IPS-NIHi7 (cell line): Measurements from ENCODE around the gene GASK1A.
A peak's percentile ranks its signal among the peaks of the same experiment; 100 is the strongest.
"Not testable (repeated sequence)": the region's sequence is repeated elsewhere in the genome, so short reads cannot be mapped to it uniquely, and the experiment has no call there.

Experiments used
- DNase-seq: peaks from one replicate; pipeline ENCODE4 v3.0.0; 2012; ENCODE audit warnings: mixed read lengths; ENCODE audit errors: extremely low spot score

GASK1A gene

GRCh38 chr3:43062040-43062563, 83.0 kb downstream of the GASK1A start:
- DNase-seq, result no peak

- DNase-seq, result peak; percentile 58
Observed at GRCh38 chr3:43062564-43063040, 83.5 kb downstream of the GASK1A start.

DNA sequence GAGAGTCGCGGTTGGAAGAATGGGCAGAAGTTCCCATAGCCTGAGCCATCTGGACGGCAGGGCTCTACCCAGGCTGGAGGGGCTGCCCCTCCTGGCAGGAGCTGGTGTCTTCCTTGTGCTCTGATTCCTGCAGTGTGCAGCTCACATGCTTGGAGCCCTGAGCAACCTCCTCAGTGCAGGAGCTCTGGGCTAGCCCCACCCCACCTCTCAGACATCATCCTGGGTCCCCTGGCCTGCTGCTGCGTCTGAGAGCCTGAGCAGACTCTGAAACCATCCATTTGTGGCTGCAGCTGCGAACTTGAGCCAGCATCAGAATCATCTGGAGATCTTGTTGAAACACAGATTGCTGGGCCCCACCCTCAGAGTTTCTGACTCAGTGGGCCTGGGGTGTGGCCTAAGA, 84.0 kb downstream of the GASK1A start:
- no peak for DNase-seq

DNA sequence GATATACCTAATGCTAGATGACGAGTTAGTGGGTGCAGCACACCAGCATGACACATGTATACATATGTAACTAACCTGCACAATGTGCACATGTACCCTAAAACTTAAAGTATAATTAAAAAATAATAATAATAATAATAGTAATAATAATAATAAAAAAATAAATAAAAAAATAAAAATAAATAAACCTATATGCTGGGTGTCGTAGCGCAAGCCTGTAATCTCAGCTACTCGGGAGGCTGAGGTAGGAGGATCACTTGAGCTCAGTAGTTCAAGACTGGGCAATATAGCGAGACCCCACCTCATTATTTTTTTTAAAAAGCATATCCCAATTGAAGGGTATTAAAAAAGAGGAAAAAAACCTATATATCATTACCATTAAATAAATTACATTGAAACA, 91.6 kb downstream of the GASK1A start:
- DNase-seq, result not testable (repeated sequence)

- DNase-seq, result peak; percentile 80
Observed at GRCh38 chr3:43071313-43071893, 92.3 kb downstream of the GASK1A start.

DNA sequence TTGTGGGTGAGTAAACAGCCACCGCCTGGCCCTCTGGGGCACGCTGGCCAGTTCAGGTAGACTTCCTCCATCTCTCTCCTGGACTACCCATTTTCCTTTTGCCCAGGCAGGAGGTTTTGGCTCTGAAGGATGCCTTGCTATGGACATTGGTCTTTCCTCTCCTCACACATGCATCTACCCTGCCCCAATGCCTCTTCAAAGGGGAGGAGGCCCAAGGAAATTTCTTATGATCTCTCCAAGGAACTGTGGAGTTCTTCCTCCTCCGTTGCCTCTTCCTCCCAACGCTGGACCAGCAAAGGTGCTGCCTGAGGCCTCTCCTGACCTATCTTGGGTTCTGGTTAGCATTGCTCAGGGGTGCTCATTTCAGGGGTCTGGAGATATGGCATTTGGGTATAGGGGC, 93.2 kb downstream of the GASK1A start:
- no peak for DNase-seq

- no peak for DNase-seq
Observed at GRCh38 chr3:43073116-43073835, 94.2 kb downstream of the GASK1A start.

GRCh38 chr3:43073836-43074220, 94.7 kb downstream of the GASK1A start:
- no peak for DNase-seq

DNA sequence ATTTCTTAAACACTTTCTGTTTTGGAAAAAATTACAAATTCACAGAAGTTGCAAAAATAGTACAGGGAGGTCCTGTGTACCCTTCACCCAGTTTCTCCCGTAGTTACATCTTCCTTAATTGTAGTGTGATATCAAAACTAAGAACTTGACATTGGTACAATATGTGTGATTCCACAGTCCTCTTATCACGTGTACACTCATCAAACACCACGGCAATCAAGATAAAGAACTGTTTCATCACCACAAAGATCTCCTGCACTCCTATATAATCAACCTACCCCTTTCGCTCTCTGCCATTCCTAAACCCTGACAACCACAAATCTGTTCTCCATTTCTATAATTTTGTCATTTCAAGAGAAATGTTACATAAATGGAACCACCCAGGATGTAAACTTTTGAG, 95.4 kb downstream of the GASK1A start:
- no peak for DNase-seq

DNA sequence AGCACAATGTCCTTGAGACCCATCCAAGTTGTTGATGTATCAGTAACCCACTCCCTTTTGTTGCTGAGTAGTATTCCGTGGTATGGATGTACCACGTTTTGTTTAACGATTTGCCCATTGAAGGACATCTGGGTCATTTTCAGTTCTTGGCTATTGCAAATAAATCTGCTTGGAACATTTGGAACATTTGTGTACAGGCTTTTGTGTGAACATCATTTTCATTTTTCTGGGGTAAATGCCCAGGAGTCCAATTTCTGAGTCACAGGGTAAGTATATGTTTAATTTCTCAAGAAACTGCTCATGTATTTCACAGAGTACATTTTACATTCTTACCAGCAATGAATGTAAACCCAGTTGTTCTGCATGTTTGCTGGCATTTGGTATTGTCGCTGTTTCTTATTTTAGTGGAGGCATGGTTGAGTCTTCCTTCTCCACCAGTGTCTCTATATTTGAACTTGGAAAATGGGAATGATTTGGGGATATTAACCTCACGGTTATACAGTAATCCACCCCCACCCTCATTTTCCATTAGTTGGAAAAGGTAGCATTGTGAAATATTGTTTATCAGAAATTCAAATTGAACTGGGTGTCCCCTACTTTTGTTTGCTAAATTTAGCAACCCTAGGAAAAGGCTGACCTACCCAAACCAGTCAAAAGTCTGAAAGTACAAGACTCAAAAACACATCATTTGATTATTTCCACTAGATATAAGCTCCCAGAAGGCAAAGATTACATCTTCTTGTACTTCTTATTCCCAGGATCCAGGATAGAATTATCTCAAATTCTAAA, 96.0 kb downstream of the GASK1A start:
- no peak for DNase-seq

DNA sequence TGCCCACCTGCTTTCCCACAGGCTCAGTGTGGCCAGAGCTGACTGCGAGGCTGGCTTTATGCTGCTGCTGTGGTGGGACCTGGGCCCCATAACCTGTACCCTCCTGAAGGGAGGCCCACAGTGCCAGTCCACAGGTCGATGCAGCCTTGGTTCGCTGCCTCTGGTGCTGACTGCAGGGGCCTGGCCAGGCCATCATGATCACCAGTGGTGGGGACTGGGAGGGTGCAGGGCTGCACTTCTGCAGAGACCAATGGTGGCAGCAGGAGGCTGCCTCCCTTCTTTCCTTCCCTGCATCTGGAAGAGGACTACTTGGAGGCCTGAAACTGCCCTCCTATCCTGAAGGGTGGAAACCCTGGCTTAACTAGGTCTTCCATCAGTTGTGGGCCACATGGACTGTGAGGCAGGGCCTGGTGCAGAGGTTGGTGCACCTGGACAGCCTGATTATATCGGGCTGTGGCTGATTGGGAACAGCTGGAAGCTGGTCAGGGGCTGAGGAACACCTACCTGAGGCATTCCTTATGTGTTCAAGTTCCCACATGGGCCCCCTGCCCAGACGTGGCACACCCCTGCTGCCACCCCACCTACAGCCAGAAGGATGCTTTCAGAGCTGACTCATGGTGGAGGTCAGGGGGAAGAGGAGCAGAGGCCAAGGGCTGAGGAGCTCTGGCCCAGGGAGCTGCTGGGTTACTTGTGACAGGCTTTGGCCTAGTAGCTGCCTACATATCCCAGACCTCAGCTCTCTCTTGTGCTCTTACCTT, 97.0 kb downstream of the GASK1A start:
- DNase-seq, result no peak

GRCh38 chr3:43076857-43077256, 97.7 kb downstream of the GASK1A start:
- no peak for DNase-seq

GRCh38 chr3:43077261-43077660, 98.2 kb downstream of the GASK1A start:
- DNase-seq, result no peak

DNA sequence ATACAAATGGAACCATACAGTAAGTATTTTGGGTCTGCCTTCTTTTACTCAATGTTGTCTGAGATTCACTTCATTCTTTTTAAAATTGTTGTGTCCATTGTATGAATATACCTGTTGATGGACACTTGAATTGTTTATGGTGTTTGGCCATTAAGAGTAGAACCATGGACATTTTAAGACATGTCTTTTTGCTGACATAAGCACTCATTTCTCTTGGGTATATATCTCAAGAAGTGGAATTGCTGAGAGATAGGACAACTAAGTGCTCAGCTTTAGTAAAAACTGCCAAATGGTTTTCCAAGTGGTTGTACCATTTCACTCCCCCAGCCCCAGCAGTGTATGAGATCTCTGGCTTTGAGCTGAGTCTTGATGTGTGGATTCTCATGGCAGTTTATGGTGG, 98.6 kb downstream of the GASK1A start:
- no peak for DNase-seq

DNA sequence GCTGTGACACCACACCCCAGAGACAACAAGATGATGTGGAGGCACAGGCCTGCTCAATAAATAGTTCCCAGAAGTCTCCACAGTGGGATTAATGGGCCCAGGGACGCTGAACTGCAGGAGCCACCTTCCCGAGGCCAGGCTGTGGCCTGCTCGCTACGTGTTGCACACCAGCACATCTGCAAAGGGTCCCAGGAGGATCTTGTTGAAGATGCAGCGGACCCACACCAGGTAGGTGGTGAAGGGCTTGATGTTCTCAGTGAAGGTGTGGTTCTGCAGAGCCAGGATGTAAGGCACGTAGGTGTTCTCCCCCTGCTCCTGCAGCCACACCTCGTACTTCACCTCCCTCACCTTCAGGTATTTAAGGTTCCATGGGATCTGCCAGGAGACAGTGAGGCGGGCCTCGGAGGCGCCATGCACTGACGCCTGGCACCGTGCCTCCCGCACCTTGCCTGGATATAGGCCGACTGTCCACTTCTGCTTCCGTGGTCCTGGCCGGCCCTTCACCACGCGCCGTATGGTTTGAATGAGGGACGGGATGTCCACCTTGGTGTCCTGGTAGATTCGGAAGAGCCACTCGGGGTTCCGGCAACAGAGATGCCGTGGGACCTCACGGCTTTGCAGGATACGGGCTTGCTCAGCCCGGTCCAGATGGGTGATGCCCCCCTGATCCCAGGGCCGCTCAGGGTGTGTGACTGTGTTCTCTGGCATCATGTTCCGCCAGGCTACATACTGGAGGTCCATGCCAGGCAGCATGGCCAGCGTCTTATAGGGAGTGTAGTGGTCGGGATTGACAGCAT, 100.6 kb downstream of the GASK1A start:
- DNase-seq, result no peak

DNA sequence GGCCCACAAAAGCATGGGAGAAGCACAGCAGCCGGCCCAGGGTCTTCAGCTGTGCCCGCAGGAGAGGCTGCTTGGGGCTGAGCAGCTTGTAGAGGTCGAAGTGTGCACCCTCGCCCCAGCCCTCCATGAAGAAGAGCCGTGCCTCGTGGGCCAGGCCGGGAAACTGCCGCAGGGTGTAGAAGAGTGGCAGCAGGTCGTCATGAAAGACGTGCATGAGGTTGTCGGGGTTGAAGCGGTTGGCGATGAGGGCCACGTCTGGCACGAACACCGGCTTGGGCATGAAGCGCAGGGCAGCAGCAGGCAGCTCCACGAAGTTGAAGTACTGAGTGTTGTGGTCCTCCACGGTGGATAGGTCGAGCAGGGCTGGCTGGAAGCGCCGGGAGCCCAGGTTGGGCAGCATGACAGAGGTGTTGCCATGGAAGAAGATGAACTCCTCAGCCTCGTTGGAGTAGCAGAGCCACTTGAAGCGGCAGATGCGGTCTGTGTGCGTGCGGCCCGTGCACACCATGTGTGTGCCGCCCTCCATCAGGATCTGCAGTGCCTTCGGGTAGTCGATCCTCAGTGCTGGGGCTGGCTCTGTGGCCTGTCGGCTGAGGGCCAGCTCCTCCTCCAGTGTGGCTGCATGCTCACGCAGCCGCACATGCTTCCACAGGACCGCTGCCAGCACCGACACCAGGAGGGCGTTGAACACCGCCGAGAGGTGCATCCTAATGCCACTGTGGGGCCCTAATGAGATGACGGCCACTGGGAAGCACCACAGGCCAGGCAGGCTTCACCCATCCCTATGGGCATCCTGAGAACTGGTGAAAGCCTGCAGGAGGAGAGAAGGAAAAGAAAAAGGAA, 101.8 kb downstream of the GASK1A start:
- DNase-seq, result no peak

- no peak for DNase-seq
Observed at GRCh38 chr3:43081796-43082195, 102.7 kb downstream of the GASK1A start.

DNA sequence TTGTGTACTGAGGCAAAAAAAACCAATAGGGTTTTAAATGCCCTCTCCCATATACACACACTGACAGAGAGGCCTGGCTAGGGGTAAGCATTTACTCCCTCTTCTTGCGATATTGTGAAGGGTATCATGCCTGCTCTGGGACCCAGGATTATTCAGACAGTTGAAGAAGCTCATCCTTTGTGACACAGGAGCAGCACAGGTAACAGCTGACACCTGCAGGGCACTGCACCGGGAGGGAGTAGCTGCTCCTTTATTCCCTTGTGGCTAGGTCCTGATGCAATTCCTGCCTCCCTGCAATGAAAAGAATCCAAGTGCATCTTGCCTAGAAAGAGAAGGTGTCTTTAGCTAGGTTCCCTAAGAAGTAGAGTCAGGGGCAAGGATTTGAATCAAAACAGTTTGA, 103.3 kb downstream of the GASK1A start:
- no peak for DNase-seq

GRCh38 chr3:43086460-43087165, 107.5 kb downstream of the GASK1A start:
- no peak for DNase-seq
